ENCODE measurements around the gene ST13. TPM values are rescaled to one million over a fixed set of nuclear protein-coding genes. Genes with fewer than 3 reads are reported as not detected.
"Not testable (repeated sequence)": the region's sequence is repeated elsewhere in the genome, so short reads cannot be mapped to it uniquely, and the experiment has no call there.

ST13 gene
- 100 to 1,000 TPM; 579 to 705 (median 610) TPM for polyA plus RNA-seq (ENCODE audit: insufficient read length in 4 of 4)

DNA sequence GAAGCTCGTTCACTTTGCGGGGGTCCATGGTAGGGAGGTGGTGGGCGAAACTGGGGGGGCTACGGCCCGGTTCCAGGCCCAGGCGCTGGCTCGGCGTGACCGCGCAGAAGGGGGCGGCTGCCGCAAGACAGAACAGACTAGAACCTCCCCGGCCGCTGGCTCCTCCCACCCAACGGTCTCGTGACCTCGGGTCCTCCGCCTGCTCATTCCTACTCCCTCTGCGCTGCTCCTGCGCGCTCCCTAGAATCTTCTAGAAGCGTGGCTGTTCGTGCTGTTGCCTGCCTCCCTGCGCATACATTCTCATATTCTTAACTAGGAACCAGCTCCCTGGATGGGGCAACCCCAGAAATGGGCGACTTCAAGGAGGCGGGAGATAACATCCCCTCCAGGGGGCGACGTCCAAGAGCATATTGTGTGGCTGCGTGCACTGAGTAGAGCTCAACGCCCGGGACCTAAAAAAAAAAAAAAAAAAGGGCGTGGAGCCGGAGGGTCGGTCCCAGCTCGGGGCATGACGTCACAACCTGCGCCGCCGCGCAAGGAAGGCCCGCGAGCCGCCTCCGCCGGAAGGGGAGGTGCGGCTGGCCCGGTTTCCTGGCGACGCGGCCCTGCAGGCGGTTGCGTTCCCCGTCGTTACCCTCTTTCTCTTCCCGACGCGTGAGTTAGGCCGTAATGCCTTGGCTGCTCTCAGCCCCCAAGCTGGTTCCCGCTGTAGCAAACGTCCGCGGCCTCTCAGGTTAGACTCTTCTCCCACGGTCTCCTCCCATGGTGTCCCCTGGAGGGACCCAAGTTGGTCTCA is at the start of gene ST13, which contains the start of gene XPNPEP3:
TSS of gene ST13 (minus strand) at position 127 of the 796 bp plus-strand sequence. CDS start at position 28, 99 bp downstream.
TSS of gene XPNPEP3 (plus strand) at position 636 of the 796 bp plus-strand sequence. CDS start at position 670, 34 bp downstream.
- DNase-seq (ENCODE audit: low read depth in 4 of 4, low spot score in 2 of 4) = peak; percentile 93 to 98 (median 96)

DNA sequence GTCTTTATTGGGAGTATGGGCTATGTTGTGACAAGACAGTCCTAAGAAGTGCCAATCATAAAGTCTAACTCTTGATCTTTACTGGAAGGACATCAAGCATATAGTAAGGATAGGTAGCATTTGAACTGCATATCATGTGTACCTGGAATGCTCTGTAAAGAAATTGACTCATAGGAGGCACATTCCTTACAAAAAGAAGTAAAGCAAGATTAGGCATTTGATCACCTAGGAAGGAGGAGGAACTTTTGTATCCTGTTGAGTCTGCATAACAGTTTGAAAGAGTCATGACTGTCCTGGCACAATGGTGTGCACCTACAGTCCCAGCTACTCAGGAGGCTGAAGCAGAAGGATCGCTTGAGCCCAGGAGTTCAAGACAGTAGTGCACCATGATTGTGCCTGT is 47.7 kb upstream of the ST13 start:
- no peak for DNase-seq (ENCODE audit: low read depth in 4 of 4, low spot score in 2 of 4)

DNA sequence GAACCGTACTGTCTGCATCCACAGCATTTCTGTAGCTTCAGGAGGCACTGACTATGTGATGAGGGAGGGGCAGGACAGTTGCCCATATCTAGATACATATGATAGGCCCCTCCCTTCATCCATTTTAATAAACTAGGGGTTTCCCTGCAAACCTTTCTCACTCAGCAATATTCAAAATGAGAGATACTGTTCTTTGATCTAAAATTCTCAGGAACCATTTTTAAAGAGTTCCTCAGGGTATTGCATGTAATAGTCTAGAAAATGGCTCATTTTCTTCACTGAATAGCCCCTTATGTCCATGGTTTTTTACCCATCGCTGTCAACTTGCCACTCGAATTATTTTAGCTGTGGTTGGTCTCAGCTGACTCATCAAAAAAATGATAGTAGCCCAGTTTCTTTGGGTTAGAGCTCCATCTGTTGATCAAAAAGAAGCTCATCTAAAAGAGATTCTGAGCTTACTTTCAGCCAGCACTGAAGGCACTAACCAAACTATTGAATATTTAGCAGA is 42.5 kb upstream of the ST13 start:
- peak in 2 of 4 donors; percentile 7 to 44 for DNase-seq (ENCODE audit: low read depth in 4 of 4, low spot score in 2 of 4)

DNA sequence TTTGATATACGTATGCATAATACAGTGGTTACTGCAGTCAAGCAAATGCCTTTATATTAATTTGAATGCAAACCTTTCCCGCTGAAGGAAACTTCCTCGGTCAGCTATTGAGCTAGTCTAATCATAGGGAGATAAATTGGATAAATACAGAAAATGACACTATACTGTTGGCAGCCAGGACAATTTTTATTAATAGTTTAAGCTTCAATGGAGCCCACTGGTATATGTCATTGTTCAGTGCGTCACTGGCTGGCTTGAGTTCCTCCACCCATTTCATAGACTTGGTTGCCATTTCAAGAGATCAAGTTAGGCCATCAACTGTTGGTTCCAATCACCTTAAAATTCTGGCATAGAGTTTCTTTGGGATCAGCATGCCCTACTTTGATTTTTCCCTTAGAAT is 38.0 kb upstream of the ST13 start:
- DNase-seq (ENCODE audit: low read depth in 4 of 4, low spot score in 2 of 4) = no peak

DNA sequence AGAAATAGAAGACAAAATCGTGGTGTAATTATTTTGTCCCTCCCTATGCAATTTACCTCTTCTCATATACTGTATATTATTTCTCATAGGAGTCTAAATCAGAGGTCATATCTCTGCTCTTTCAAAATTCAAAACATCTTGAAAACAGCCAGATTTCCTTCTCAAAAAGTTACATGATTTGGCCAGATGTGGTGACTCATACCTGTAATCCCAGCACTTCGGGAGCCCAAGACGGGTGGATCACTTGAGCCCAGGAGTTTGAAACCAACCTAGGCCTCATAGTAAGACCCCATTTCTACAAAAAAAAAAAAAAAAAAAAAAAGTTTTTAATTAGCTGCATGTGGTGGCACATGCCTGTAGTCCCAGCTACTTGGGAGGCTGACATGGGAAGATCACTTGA is 34.4 kb upstream of the ST13 start:
- no peak for DNase-seq (ENCODE audit: low read depth in 4 of 4, low spot score in 2 of 4)

DNA sequence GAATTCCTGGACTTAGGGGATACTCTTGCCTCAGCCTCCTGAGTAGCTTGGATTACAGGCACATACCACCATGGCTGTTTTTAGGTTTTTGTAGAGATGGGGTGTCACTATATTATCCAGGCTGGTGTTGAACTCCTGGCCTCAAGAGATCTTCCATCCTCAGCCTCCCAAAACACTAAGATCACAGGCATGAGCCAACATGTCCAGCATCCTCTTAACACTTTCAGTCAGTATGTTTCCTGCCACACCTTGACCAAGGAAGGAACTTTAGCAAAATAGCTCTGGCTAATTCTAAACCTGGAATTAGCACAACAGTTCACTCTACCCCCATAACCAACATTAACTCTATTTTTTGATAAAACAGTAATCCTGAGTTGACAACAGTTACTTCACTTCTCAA is 32.7 kb upstream of the ST13 start:
- DNase-seq (ENCODE audit: low read depth in 4 of 4, low spot score in 2 of 4) = no peak

DNA sequence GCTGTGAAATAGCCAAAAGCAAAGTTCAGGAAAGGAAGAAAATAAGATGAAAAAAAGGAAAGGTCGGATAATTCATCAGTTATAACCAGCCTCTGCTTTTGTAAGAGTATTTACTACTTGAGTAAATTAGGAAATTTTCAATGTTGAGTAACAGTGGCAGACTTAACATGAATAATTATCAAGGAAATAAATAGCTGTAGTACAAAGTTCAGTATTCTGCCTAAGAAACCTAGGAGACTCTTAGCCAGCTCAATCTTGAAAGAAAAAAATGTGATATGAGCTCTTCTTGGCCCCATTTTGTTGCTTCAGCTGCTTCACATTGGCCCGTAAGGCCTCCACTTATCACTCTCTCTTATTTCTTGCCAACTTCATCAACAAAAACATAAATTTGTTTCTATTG is 22.5 kb upstream of the ST13 start:
- no peak for DNase-seq (ENCODE audit: low read depth in 4 of 4, low spot score in 2 of 4)

DNA sequence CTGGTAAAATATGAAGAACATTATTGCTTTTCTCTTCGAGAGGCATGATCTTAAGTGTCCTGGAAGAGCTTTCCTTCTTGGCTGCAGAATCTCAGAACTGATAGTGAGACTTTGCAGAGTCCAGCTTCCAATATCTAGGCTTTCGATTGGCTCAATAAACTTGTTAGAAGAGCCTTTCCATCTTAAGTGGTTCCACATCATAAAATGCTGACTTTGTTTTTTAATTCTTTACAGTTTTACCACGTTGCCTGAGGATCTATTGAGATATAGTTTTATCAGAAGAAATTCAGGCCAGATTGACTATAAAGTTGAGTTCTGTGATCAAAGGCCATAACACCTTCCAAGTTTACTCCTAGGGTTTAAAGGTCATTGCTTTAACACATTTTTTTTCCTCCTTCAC is 21.0 kb upstream of the ST13 start:
- no peak for DNase-seq (ENCODE audit: low read depth in 4 of 4, low spot score in 2 of 4)

DNA sequence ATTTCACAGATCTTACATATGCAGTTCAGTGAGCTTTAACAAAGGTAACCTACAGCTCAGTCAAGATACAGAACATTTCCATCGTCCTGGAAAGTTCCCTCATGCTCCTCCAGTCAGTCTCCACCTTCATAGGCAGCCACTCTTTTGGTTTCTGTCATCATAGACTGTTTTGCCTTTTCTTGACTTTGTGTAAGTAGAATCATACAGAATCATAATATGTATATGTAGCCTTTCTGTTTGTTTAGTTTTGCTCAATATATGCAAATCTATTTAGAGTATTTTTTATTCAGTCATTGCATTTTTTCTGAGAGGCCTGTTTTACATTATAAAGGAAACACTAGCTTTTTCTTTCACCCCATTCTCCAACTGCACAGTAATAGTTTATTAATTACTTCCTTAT is 20.5 kb upstream of the ST13 start:
- no peak for DNase-seq (ENCODE audit: low read depth in 4 of 4, low spot score in 2 of 4)

DNA sequence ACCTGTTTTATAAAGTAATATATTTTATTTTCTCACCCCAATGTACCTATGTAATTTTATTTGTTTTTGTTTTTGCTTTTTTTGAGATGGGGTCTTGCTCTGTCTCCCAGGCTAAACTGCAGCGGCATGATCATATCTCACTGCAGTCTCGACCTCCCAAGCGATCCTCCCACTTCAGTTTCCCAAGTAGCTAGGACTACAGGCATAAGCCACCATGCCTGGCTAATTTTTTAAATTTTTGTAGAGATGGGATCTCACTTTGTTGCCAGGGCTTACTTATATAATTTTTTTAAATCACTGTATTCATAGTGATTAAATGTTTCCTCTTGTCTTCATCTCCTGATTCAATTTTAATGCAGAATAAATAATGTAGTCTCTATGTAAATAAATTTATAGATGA is 18.7 kb upstream of the ST13 start:
- no peak for DNase-seq (ENCODE audit: low read depth in 4 of 4, low spot score in 2 of 4)

DNA sequence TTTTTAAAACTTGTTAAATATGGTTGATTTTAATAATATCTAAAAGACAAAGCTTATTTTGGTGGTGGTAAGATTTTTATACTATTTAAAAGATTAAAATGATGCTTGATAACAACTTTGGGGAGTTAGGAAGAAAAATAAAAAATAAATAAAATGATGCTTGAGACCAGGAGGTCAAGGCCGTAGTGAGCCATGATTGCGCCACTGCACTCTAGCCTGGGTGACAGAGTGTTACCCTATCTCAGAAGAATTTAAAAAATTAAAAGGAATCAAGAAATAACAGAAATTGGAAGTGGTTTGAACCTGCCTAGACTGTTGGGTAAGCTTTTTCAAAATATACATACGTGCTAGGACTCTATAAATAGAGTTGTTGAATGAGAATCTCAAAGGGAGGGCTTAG is 17.6 kb upstream of the ST13 start:
- no peak for DNase-seq (ENCODE audit: low read depth in 4 of 4, low spot score in 2 of 4)

DNA sequence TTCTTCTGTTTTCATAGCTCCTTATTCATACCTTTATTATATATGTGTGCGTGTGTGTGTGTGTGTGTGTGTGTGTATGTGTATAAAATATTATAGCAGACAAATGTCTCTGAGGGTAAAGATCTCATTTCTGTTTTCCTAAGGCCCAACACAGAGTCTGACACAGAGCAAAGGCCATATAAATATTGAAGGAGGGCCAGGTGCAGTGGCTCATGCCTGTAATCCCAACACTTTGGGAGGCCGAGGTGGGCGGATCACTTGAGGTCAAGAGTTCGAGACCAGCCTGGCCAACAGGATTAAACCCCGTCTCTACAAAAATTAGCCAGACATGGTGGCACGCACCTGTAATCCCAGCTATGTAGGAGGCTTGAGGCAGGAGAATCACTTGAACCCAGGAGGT is 11.9 kb upstream of the ST13 start:
- DNase-seq (ENCODE audit: low read depth in 4 of 4, low spot score in 2 of 4) = not testable (repeated sequence)

DNA sequence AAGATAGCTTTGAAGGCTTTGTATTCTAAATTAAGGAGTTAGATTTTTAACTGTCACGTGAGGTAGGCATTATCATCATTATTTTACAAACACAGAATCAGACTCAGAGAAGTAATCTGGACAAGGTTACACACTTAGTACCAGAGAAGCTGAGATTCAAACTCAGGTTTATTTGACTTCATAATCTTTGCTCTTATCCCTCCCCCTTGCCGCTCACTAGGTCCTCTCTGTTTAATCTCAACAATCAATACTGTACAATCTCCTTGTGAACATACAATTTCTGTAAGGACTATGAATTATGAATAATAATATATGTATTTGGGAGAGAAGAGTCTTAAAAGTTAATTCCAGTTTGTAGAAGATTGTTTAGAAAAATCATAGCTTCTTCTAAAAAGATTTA is 10.7 kb upstream of the ST13 start:
- no peak for DNase-seq (ENCODE audit: low read depth in 4 of 4, low spot score in 2 of 4)

DNA sequence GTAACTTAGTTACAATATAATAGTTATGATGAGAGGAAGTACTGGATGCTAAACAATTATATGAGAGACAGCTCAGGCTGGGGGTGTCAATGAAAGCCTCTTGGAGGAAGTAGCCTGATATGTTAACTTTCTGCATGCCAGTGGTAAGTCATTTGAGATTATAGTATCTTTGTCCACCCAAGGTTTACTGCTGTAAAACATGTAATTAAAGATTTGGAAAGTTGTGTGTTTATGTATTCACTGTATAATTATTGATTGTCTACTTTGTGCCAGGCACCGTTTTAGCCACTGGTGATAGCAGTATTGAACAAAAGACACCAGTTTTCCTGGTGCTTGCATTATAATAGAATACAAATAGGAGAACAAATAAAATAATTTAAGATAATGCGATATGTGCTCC is 6.1 kb upstream of the ST13 start:
- DNase-seq (ENCODE audit: low read depth in 4 of 4, low spot score in 2 of 4) = no peak

DNA sequence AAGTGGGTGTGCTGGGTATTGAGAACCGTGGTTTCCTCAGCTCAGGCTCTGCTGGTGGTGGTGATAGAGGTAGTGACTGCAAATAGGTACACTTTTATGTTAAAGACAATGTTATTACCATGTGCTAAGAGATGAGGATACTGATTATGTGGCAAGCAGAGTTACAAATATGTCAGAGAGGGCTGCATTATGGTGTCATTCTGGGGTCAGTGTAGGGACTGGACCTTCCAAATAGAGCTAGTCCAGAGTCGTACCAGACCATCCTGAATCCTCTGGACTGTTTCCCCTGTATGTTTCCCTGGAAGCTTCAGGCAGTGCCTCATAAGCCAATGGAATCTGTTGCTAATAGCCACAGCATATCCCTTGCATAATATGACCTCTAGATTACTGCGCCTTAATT is 5.6 kb upstream of the ST13 start, which contains the start of gene DNAJB7:
TSS of gene DNAJB7 (minus strand) at position 101 of the 400 bp plus-strand sequence. CDS start 119 bp downstream, outside the sequence.
- DNase-seq (ENCODE audit: low read depth in 4 of 4, low spot score in 2 of 4) = no peak

DNA sequence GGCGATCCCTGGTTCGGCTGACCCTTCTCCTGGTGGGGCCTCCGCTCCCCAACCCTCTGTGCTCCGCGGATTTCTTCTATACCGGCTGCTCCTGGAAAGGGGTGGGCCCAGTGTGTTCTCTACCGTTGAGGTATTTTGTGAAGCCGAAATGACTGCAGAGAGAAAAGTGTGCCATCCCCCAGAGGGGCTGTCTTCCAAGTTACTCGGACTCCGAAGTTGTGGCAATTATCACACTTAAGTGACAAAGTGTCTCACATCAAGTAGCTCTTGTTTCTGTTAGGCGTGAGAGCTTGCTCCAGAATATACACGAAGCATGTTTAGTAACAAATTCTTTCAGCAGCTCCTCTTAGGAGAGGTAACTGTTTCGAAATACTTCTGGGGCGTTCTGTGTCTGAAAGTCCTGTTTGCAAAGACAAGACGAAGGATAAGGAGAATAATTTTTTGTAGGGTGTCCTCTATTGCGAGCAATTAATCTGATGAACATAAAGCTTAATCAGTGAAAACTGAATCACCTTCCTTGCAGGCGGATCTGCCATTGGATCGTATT is 943 bp upstream of the ST13 start:
- DNase-seq (ENCODE audit: low read depth in 4 of 4, low spot score in 2 of 4) = no peak

DNA sequence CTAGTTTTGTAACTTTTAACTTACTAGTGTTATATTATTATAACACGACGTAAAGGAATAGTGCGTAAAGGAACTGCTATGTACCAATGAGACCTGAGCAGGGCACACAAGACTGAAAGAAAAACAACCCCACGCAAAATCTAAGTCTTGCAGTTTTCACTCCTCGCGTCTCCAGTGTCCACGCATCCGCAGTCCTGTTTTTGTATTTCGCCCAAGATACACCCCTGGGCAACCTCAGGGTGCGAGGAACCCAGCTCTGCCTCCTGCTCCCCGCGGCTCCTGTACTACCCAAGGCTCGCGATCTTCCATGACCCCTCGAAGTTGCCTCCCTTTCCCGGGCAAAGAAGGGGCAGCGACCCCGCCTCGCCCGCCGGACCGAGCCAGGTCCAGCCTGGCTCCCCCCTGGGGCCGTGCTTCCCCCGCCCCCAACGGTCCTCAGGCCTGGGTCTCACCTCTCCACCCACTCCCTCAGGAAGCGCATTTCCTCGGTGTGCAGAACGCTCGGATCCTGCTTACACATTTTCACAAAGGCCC is 393 bp downstream of the ST13 start:
- DNase-seq (ENCODE audit: low read depth in 4 of 4, low spot score in 2 of 4) = peak in 2 of 4 donors; percentile 24 to 37

DNA sequence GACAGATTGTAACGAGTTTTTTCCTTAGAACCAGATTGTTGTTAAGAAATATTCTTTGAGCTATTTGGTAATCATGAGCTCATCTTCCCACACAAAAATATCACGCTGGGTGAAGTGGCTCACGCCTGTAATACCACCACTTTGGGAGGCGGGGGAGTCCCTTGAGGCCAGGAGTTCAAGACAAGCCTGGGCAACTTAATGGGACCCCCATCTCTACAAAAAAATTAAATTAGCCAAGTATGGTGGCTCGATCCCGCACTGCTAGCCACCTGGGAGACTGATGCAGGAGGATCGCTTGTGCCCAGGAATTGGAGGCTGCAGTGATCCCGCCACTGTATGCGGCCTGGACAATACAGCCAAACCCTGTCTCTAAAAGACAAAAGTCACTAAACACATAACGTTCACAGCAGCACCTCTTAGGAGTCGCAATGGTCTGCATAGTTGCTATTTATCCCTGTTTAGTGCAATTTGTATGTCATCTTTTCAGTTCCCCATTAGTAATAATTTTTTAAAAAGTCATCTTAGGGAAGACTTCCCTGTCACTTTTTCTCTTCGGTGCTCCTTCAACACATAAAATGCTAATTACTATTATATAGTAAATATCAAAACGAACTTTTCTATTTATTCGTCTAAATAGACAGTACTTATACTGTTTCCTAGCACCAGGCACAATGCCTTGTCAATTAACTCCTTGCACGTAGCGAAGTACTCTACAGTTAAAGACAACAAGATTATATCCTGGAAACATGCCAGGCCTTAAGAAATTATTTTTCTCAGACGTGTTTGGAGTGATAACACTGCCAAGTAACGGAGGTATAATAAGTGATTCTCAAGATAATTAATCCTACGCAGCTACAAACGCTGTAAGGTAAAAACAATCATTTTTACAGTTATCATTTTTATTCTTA is 1.1 kb downstream of the ST13 start:
- no peak for DNase-seq (ENCODE audit: low read depth in 4 of 4, low spot score in 2 of 4)

DNA sequence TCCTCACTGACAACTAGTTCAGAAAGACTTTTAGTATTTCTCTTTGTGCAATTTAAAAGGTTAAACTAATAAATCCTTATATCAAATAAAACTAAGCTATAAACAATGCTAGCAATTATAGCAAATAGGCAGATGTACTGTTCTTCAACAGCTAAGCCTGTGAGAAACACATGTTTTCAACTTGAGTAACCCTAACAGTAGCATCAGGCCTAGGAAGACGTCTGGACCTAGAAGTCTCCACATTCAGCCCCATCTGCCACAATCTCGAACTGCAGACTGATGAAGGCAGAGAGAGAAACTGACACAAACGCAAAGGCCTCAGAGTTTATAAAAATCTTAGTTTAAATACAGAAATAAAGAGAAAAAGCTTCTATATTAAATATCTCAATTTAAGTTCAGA is 2.5 kb downstream of the ST13 start:
- DNase-seq (ENCODE audit: low read depth in 4 of 4, low spot score in 2 of 4) = no peak

DNA sequence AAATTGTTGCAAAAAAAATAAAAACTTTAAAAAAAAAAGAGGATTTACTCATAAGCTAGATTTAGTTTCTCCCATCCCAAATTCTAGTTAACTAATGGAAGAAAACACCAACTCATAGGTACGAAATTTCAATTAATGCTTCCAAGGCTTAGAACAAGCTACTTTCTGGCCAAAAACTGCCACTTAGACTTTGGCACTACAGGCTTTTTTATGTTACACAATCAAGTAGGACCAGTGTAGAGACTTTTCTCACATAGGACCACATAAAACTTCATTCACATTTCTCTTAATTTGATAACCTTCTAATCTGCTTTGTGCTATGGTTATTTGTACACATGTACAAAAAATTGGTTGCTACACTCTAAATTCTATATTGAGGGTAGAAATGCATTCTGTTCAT is 3.1 kb downstream of the ST13 start:
- DNase-seq (ENCODE audit: low read depth in 4 of 4, low spot score in 2 of 4) = no peak

DNA sequence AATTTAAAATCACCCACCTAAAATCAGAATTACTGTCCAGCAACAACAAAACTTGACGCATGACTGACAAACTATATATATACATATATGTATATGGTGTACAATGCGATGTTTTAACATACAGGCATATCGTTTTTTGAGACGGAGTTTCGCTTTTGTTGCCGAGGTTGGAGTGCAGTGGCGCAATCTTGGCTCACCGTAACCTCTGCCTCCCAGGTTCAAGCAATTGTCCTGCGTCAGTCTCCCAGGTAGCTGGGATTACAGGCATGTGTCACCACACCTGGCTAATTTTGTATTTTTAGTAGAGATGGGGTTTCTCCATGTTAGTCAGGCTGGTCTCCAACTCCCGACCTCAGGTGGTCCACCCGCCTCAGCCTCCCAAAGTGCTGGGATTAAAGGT is 10.6 kb downstream of the ST13 start:
- DNase-seq (ENCODE audit: low read depth in 4 of 4, low spot score in 2 of 4) = not testable (repeated sequence)
